ENCODE data around the gene CERS3.

GRCh38 chr15:100536733-100537132, 8.0 kb upstream of the CERS3 start:
- TF ChIP-seq CTCF (IDR thresholded peaks at IDR 0.05) (no peak), POLR2A (IDR thresholded peaks at IDR 0.05) (no peak)
